ENCODE measurements around the gene ZNF22.

Gene ZNF22

GRCh38 chr10:45035673-45036072, 35.0 kb downstream of the ZNF22 start:
- no peak for DNase-seq

GRCh38 chr10:45040921-45041542, 40.3 kb downstream of the ZNF22 start:
- no peak for DNase-seq

GRCh38 chr10:45044290-45044689, 43.6 kb downstream of the ZNF22 start:
- no peak for DNase-seq

GRCh38 chr10:45050551-45051235, 50.0 kb downstream of the ZNF22 start:
- no peak for DNase-seq

- no peak for DNase-seq
Observed at GRCh38 chr10:45052700-45053099, 52.0 kb downstream of the ZNF22 start.

- DNase-seq, result no peak
Observed at GRCh38 chr10:45053569-45054100, 52.9 kb downstream of the ZNF22 start.
